H1 (cell line): ENCODE results near the gene PLEKHM3. TPM values are rescaled to one million over a fixed set of nuclear protein-coding genes. Genes with fewer than 3 reads are reported as not detected.

Experiments
- CTCF ChIA-PET: fragments of 300-600 bp; sonication (Branson Sonifier 250); formaldehyde crosslinking; loops from one replicate; lab custom pipeline; 2021; ENCODE audit not compliant: partially characterized antibody; lab: Charles Lee
- POLR2A ChIA-PET: fragments of 300-600 bp; sonication (Branson Sonifier 250); formaldehyde crosslinking; loops from one replicate; lab custom pipeline; 2021; ENCODE audit warnings: inconsistent platforms; ENCODE audit not compliant: partially characterized antibody; lab: Charles Lee
- DNase-seq, 2 experiments: peaks; one replicate each; pipeline versions ENCODE4 v3.0.0 to v3.0.0-alpha.2; 2010 to 2022; ENCODE audit warnings: low spot score in 2 of 2, low read depth in 1 of 2, mixed read lengths in 1 of 2
- FAIRE-seq: peaks from 2 replicates; lab custom pipeline; 2011; peaks lifted over from hg19 to GRCh38; lab: Jason Lieb, UNC
- H2AFZ ChIP-seq: 2 replicates; pipeline ENCODE4 v1.8.1; 2012; ENCODE audit warnings: low read length, inconsistent platforms
- H2AK5ac ChIP-seq: 2 replicates; pipeline ENCODE4 v1.6.1; 2013; ENCODE audit warnings: low read depth, low read length
- H2BK120ac ChIP-seq: replicated peaks from 2 replicates; pipeline ENCODE3; 2013; ENCODE audit warnings: low read depth, low read length, inconsistent platforms
- H2BK12ac ChIP-seq: 2 replicates; pipeline ENCODE4 v1.6.1; 2013; ENCODE audit warnings: low read depth, low read length
- H2BK15ac ChIP-seq: 2 replicates; pipeline ENCODE4 v1.6.1; 2013; ENCODE audit warnings: low read length
- H2BK20ac ChIP-seq: 2 replicates; pipeline ENCODE4 v1.6.1; 2013; ENCODE audit warnings: low read length
- H2BK5ac ChIP-seq: 2 replicates; pipeline ENCODE4 v1.6.1; 2013; ENCODE audit warnings: low read depth, low read length
- H3K14ac ChIP-seq: 2 replicates; pipeline ENCODE4 v1.6.1; 2013; ENCODE audit warnings: inconsistent platforms; ENCODE audit not compliant: insufficient read length
- H3K18ac ChIP-seq: 2 replicates; pipeline ENCODE4 v1.6.1; 2013; ENCODE audit warnings: low read length; ENCODE audit errors: extremely low read depth
- H3K23ac ChIP-seq: 2 replicates; pipeline ENCODE4 v1.6.1; 2013; ENCODE audit warnings: inconsistent platforms; ENCODE audit not compliant: insufficient read length
- H3K23me2 ChIP-seq: 2 replicates; pipeline ENCODE4 v1.6.1; 2013; ENCODE audit warnings: low read depth, low read length
- H3K27ac ChIP-seq: 2 replicates; pipeline ENCODE4 v1.6.1; 2011; ENCODE audit warnings: low read depth, low read length, inconsistent platforms
- H3K27me3 ChIP-seq, 4 experiments: replicated peaks in 1 of 4; 1 replicate in 1 of 4; 2 replicates in 3 of 4; pipeline versions ENCODE4 v1.6.1 to v1.8.1; 2011 to 2013; ENCODE audit warnings: low read length in 3 of 4, mild to moderate bottlenecking in 3 of 4, inconsistent platforms in 2 of 4, mixed read lengths in 2 of 4, moderate library complexity in 1 of 4; ENCODE audit not compliant: control insufficient read depth in 3 of 4, insufficient read depth in 3 of 4; ENCODE audit errors: extremely low read depth in 1 of 4
- H3K36me3 ChIP-seq, 4 experiments: 2 replicates each; pipeline versions ENCODE4 v1.6.1 to v1.8.1; 2011 to 2013; ENCODE audit warnings: mild to moderate bottlenecking in 4 of 4, low read length in 3 of 4, moderate library complexity in 2 of 4, control low read depth in 1 of 4, inconsistent platforms in 1 of 4; ENCODE audit not compliant: insufficient read depth in 4 of 4, control insufficient read depth in 2 of 4
- H3K4ac ChIP-seq: replicated peaks from 2 replicates; pipeline ENCODE3; 2013; ENCODE audit warnings: low read length, low read depth, mixed read lengths, inconsistent platforms; ENCODE audit not compliant: insufficient read length
- H3K4me1 ChIP-seq, 4 experiments: replicated peaks in 1 of 4; 1 replicate in 1 of 4; 2 replicates in 3 of 4; pipeline versions ENCODE4 v1.6.1 to v1.8.1; 2011 to 2013; ENCODE audit warnings: low read length in 3 of 4, inconsistent platforms in 2 of 4, mixed read lengths in 1 of 4; ENCODE audit not compliant: insufficient read depth in 4 of 4, control insufficient read depth in 3 of 4
- H3K4me2 ChIP-seq, 2 experiments: 2 replicates each; pipeline versions ENCODE4 v1.6.1 to v1.8.1; 2011 to 2013; ENCODE audit warnings: low read depth in 2 of 2, low read length in 2 of 2, control low read depth in 1 of 2, inconsistent platforms in 1 of 2, mild to moderate bottlenecking in 1 of 2; ENCODE audit not compliant: insufficient read depth in 1 of 2
- H3K4me3 ChIP-seq, 4 experiments: fragments of 200-600, 300-600 bp in 1 of 4; sonication (generic), shearing (Covaris generic), sonication (Bioruptor Twin) in 1 of 4; 2 replicates each; pipeline versions ENCODE4 v1.5.1 to v1.8.1; 2011 to 2016; ENCODE audit warnings: low read length in 4 of 4, low read depth in 3 of 4, control low read depth in 2 of 4, inconsistent platforms in 2 of 4, mild to moderate bottlenecking in 2 of 4, mixed read lengths in 1 of 4, moderate library complexity in 1 of 4; ENCODE audit not compliant: insufficient read depth in 2 of 4; ENCODE audit errors: extremely low read depth in 1 of 4
- H3K56ac ChIP-seq: replicated peaks from 2 replicates; pipeline ENCODE3; 2013; ENCODE audit warnings: low read depth, mild to moderate bottlenecking, mixed read lengths, low read length, inconsistent platforms; ENCODE audit not compliant: insufficient read length
- H3K79me1 ChIP-seq: 2 replicates; pipeline ENCODE4 v1.6.1; 2013; ENCODE audit warnings: low read depth, low read length, control low read depth
- H3K79me2 ChIP-seq, 2 experiments: 2 replicates each; pipeline versions ENCODE4 v1.6.1 to v1.8.1; 2012 to 2013; ENCODE audit warnings: low read length in 2 of 2, mild to moderate bottlenecking in 2 of 2, inconsistent platforms in 1 of 2; ENCODE audit not compliant: insufficient read depth in 2 of 2, control insufficient read depth in 1 of 2
- H3K9ac ChIP-seq, 4 experiments: replicated peaks in 1 of 4; 1 replicate in 1 of 4; 2 replicates in 3 of 4; pipeline versions ENCODE4 v1.6.1 to v1.8.1; 2011 to 2013; ENCODE audit warnings: low read depth in 3 of 4, low read length in 3 of 4, control low read depth in 2 of 4, mild to moderate bottlenecking in 2 of 4, moderate library complexity in 2 of 4, inconsistent platforms in 1 of 4; ENCODE audit errors: extremely low read depth in 1 of 4
- H3K9me3 ChIP-seq, 2 experiments: 2 replicates each; pipeline versions ENCODE4 v1.6.1 to v1.8.1; 2012 to 2013; ENCODE audit warnings: mild to moderate bottlenecking in 2 of 2, moderate library complexity in 2 of 2, control low read depth in 1 of 2, inconsistent platforms in 1 of 2, low read depth in 1 of 2, low read length in 1 of 2, mixed read lengths in 1 of 2; ENCODE audit not compliant: insufficient read depth in 2 of 2
- H4K20me1 ChIP-seq, 2 experiments: replicated peaks in 1 of 2; 2 replicates each; pipeline versions ENCODE3 to v1.8.1; 2011 to 2013; ENCODE audit warnings: inconsistent platforms in 2 of 2, low read length in 2 of 2, mild to moderate bottlenecking in 1 of 2; ENCODE audit not compliant: insufficient read depth in 2 of 2, control insufficient read depth in 1 of 2
- H4K5ac ChIP-seq: 2 replicates; pipeline ENCODE4 v1.6.1; 2013; ENCODE audit warnings: low read length, low read depth, mixed read lengths, inconsistent platforms; ENCODE audit not compliant: insufficient read length
- H4K8ac ChIP-seq: 2 replicates; pipeline ENCODE4 v1.8.0; 2013; ENCODE audit warnings: mild to moderate bottlenecking, moderate library complexity, low read length, inconsistent platforms; ENCODE audit not compliant: insufficient read depth; ENCODE audit errors: extremely low read depth
- H4K91ac ChIP-seq: replicated peaks from 2 replicates; pipeline ENCODE3; 2013; ENCODE audit warnings: low read length, mixed read lengths, inconsistent platforms; ENCODE audit not compliant: insufficient read length
- CBX5 ChIP-seq: fragments of 300-800, 300-1000 bp; sonication (generic); IDR thresholded peaks from 2 replicates; pipeline ENCODE4 v1.7.1; 2016; ENCODE audit warnings: antibody characterized with exemption, low read length, low read depth
- KDM1A ChIP-seq: fragments of 200-600, 300-600 bp; sonication (generic); IDR thresholded peaks from 2 replicates; pipeline ENCODE4 v1.7.1; 2016; ENCODE audit warnings: mild to moderate bottlenecking, low read length, borderline replicate concordance
- SIX5 ChIP-seq: IDR thresholded peaks from 2 replicates; pipeline ENCODE4 v1.6.1; 2011; ENCODE audit warnings: mild to moderate bottlenecking, low read depth, low read length
- WGBS, 2 experiments: shearing (Covaris generic) in 1 of 2; methylation state at CpG; one replicate each; pipeline versions ENCODE4 v1.1.6 to v1.1.7; 2013 to 2015; ENCODE audit warnings: low lambda C conversion rate in 2 of 2, mixed read lengths in 2 of 2, inconsistent platforms in 1 of 2, low coverage in 1 of 2, missing lambda C conversion rate in 1 of 2; ENCODE audit not compliant: insufficient replicate concordance in 2 of 2, insufficient coverage in 1 of 2, insufficient read length in 1 of 2; ENCODE audit errors: extremely low coverage in 1 of 2, missing lambda C conversion rate in 1 of 2; 5-methylcytosine and 5-hydroxymethylcytosine counted together
- polyA plus RNA-seq, 7 experiments: library from polyadenylated mRNA; depleted of rRNA in 3 of 7; stranded (reverse) in 5 of 7; unstranded in 2 of 7; fragments of >200 nt in 5 of 7; fragments of 200-250 nt in 2 of 7; gene quantifications; 1 replicate in 5 of 7; 2 replicates in 1 of 7; 4 replicates in 1 of 7; pipeline versions ENCODE4 v1.2.1 to v1.2.3, GENCODE V29; 2011 to 2013; ENCODE audit warnings: missing spikeins in 2 of 7, mixed read lengths in 2 of 7
- total RNA-seq: library from RNA; stranded (reverse); fragmentation: NEBNext Ultra II Directional; extraction: Animal tissue kit (Norgen Biotek cat#: 25700); gene quantifications from 2 replicates; pipeline ENCODE4 v1.2.1, GENCODE V29; 2021

PLEKHM3 gene
- total and polyA plus RNA-seq, 2 of the 8 experiments (the other 6 are each of a cell fraction or from before 2014, with no cell fraction given) = 2.3 to 5.8 TPM

DNA sequence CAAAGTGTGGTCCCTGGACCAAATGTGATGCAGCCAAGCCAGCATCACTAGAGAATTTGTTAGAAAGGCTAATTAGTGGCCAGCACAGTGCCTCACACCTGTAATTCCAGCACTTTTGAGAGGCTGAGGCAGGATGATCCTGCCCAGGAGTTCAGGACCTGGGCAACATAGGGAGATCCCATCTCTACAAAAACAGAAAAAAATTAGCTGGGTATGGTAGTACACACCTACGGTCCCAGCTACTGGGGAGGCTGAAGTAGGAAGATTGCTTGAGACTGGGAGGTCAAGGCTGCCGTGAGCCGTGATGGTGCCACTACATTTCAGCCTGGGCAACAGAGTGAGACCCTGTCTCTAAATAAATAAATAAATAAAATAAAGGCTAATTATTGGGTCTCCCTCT is 185.8 kb downstream of the PLEKHM3 start:
- POLR2A ChIA-PET = no interaction called here
- FAIRE-seq = no peak
- CTCF ChIA-PET = no interaction called here

More for the DNA sequence above, 185.8 kb downstream of the PLEKHM3 start:
- Histone ChIP-seq H3K18ac (no peak overlapping the region), H3K9ac (no peak overlapping the region), H3K79me1 (no peaks in the 10 kb centered on the region), H3K9me3 (no peaks in the 10 kb centered on the region), H3K79me2 (no peaks in the 10 kb centered on the region), H3K27me3 (no peaks in the 10 kb centered on the region), H3K56ac (no peak overlapping the region), H2BK120ac (no peak overlapping the region), H2AK5ac (no peak overlapping the region), H2BK15ac (peak overlapping the region; percentile 12; the same call in 1 of the 2 replicates), H4K8ac (no peak overlapping the region), H2BK20ac (no peak overlapping the region), H4K5ac (no peak overlapping the region), H3K14ac (no peak overlapping the region), H3K4me2 (no peak overlapping the region), H2BK5ac (no peak overlapping the region), H3K23ac (no peak overlapping the region), H2AFZ (no peak overlapping the region)
- WGBS, 2 experiments = 96% methylated on average over 3 of the region's 3 CpGs; no CpG with 5 or more reads in 1 of the 2 experiments
- TF ChIP-seq CBX5 = no peak
- TF ChIP-seq KDM1A = 0 out of 2 replicates have a peak, but pooled peaks have one; percentile 26
- TF ChIP-seq SIX5 = no peak
- TF ChIP-seq, all 59 proteins: peak for 1
- Histone ChIP-seq H3K4me1 (peaks cover 0 to 5% (median 3%) of the 10 kb centered on the region in 4 experiments; a peak in 4 of 7 replicates), H3K4me3 (no peak overlapping the region), H4K91ac (no peak overlapping the region), H3K36me3 (no peaks in the 10 kb centered on the region), H4K20me1 (no peaks in the 10 kb centered on the region), H3K4ac (peak overlapping the region; percentile 78), H3K27ac (no peak overlapping the region), H3K23me2 (no peaks in the 10 kb centered on the region), H2BK12ac (no peak overlapping the region)
- peak in 1 of 2 experiments; percentile 31 for DNase-seq
